ENCODE measurements around the gene PEX14. TPM values are rescaled to one million over a fixed set of nuclear protein-coding genes. Genes with fewer than 3 reads are reported as not detected.

PEX14 gene
- total RNA-seq, 2 donors from 2014 or later = 19.5 to 29.3 TPM

GRCh38 chr1:10555635-10556429, 81.1 kb downstream of the PEX14 start:
- TF ChIP-seq CTCF (IDR thresholded peaks at IDR 0.05) = no peak
- no peaks in the 10 kb centered on the region for H3K9me3 ChIP-seq
- no peak for DNase-seq
- no peaks in the 10 kb centered on the region for H3K27me3 ChIP-seq
- no peak overlapping the region for H3K27ac ChIP-seq
- H3K4me1 ChIP-seq = no peaks in the 10 kb centered on the region
- no peak overlapping the region for H3K9ac ChIP-seq (ENCODE audit: low read depth in 2 of 2, low read length in 2 of 2)
- no peak overlapping the region for H3K4me3 ChIP-seq
- intact Hi-C loops (cut with DNase I) = no loop called here
- H3K36me3 ChIP-seq = no peaks in the 10 kb centered on the region

GRCh38 chr1:10556430-10557005, 81.8 kb downstream of the PEX14 start:
- no peak for TF ChIP-seq CTCF (IDR thresholded peaks at IDR 0.05)
- DNase-seq = no peak
- intact Hi-C loops (cut with DNase I) = no loop called here
- no peak overlapping the region for H3K27ac ChIP-seq
- H3K9ac ChIP-seq (ENCODE audit: low read depth in 2 of 2, low read length in 2 of 2) = no peak overlapping the region
- H3K27me3 ChIP-seq = no peaks in the 10 kb centered on the region
- no peaks in the 10 kb centered on the region for H3K9me3 ChIP-seq
- H3K36me3 ChIP-seq = no peaks in the 10 kb centered on the region
- H3K4me1 ChIP-seq = no peaks in the 10 kb centered on the region
- no peak overlapping the region for H3K4me3 ChIP-seq

- no peaks in the 10 kb centered on the region for H3K36me3 ChIP-seq
- no peaks in the 10 kb centered on the region for H3K4me1 ChIP-seq
- DNase-seq = no peak
- H3K9me3 ChIP-seq = no peaks in the 10 kb centered on the region
- no peak for TF ChIP-seq CTCF (IDR thresholded peaks at IDR 0.05)
- no peaks in the 10 kb centered on the region for H3K27me3 ChIP-seq
- H3K27ac ChIP-seq = no peak overlapping the region
- intact Hi-C loops (cut with DNase I) = no loop called here
- no peak overlapping the region for H3K4me3 ChIP-seq
- H3K9ac ChIP-seq (ENCODE audit: low read depth in 2 of 2, low read length in 2 of 2) = no peak overlapping the region
Observed at GRCh38 chr1:10557714-10558113, 83.0 kb downstream of the PEX14 start.

- no peak for DNase-seq
- Histone ChIP-seq H3K27me3 (no peaks in the 10 kb centered on the region), H3K9me3 (no peaks in the 10 kb centered on the region), H3K36me3 (no peaks in the 10 kb centered on the region), H3K4me1 (no peaks in the 10 kb centered on the region), H3K9ac (ENCODE audit: low read depth in 2 of 2, low read length in 2 of 2) (no peak overlapping the region), H3K27ac (no peak overlapping the region), H3K4me3 (no peak overlapping the region)
- TF ChIP-seq CTCF (IDR thresholded peaks at IDR 0.05) = no peak
- intact Hi-C loops (cut with DNase I) = no loop called here
Observed at GRCh38 chr1:10559386-10559785, 84.6 kb downstream of the PEX14 start.

GRCh38 chr1:10561497-10561896, 86.7 kb downstream of the PEX14 start:
- no peaks in the 10 kb centered on the region for H3K36me3 ChIP-seq
- no peak overlapping the region for H3K9ac ChIP-seq (ENCODE audit: low read depth in 2 of 2, low read length in 2 of 2)
- no peak overlapping the region for H3K27ac ChIP-seq
- no peak overlapping the region for H3K4me3 ChIP-seq
- no peak for TF ChIP-seq CTCF (IDR thresholded peaks at IDR 0.05)
- no peak for DNase-seq
- no peaks in the 10 kb centered on the region for H3K27me3 ChIP-seq
- intact Hi-C loops (cut with DNase I) = no loop called here
- no peaks in the 10 kb centered on the region for H3K9me3 ChIP-seq
- no peaks in the 10 kb centered on the region for H3K4me1 ChIP-seq

All from colonic mucosa (tissue), 4 donors.